GM18951 (cell line): ENCODE data around the gene XIAP.
"Not testable (repeated sequence)": the region's sequence is repeated elsewhere in the genome, so short reads cannot be mapped to it uniquely, and the experiment has no call there.

Source experiments
- POLR2A ChIP-seq: IDR thresholded peaks from 4 replicates; pipeline ENCODE4 v1.6.1; 2011; ENCODE audit warnings: mild to moderate bottlenecking; ENCODE audit not compliant: insufficient read length, insufficient read depth; ENCODE audit errors: extremely low read depth
- in situ Hi-C: fragments of 300-500 bp; cut with MboI; formaldehyde crosslinking; loops from one replicate; pipeline ENCODE4 v1.12.0; 2022; ENCODE audit warnings: low sequenced_read_pairs, mixed read lengths, inconsistent platforms; ENCODE audit not compliant: unreplicated experiment

XIAP gene

DNA sequence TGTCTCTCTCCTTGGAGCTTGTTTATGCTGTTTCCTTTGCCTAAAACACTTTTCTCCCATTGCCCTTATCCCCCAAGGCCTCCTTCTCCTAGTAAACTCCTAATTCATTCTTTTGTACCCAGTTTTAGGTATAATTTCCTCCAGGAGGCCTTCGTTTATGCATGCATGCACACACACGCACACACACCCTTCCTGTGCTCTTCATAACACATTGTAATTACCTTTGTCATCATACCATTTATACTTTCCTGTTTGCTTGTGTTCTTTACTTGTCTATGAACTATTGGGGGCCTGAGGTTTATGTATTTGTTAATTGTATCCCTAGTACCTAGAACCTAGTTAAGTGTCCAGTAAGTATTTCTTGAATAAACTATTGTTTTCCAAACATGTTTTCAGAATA, 45.5 kb downstream of the XIAP start:
- no peak for TF ChIP-seq POLR2A
- in situ Hi-C loops = no loop called here

GRCh38 chrX:123906557-123907316, 46.9 kb downstream of the XIAP start:
- in situ Hi-C loops = no loop called here
- no peak for TF ChIP-seq POLR2A

GRCh38 chrX:123909523-123909922, 49.7 kb downstream of the XIAP start:
- in situ Hi-C loops = no loop called here
- no peak for TF ChIP-seq POLR2A

DNA sequence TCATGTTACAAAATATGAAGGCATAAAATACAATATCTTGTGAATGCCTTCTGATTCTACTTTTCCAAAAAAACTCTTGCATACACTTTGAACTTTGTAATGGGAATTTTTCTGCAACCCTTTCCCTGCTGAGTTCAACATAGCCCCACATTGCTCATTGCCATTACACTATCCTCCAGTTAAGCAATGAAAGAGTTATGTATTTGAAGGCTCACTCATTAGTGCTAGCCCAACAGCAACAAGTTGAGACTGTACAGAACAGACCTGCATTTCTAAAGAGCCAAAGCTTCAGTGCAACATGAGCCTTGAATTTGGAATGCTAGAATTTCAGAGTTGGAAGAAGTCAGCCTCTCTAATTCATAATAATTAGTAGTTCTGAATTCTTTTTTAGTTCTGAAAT, 57.2 kb downstream of the XIAP start:
- TF ChIP-seq POLR2A = no peak
- in situ Hi-C loops = no loop called here

DNA sequence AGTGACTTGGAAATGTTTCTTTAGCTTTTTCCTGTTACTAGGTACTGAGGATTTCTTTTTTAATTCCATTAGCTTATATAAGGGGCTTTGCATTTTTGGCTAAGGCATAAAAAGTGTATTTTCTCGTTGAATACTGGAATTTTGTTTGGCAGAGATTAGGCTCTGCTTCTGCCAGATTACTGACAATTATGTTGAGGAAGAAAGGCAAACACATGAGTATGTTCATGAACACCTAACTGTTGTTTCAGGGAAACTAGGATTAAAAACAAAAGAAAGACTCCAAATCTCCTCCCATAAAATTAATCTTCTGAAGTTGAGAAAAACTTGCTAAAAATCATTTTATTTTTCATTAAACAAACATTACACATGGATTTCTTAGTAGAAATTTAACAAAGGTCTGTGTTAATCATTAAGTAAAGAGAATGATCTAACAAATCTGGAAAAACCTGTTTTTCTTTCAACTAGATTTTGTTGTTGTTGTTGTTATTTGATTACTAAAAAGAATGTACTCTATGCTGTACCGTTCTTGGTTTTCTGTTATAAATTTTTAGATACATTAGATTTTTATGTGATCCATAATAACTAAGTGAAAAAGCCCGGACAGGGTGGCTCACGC, 58.4 kb downstream of the XIAP start:
- in situ Hi-C loops = no loop called here

GRCh38 chrX:123920105-123920785, 60.4 kb downstream of the XIAP start:
- in situ Hi-C loops = no loop called here
- no peak for TF ChIP-seq POLR2A

More for the DNA sequence above, 58.4 kb downstream of the XIAP start:
- TF ChIP-seq POLR2A = no peak

GRCh38 chrX:123923211-123923610, 63.4 kb downstream of the XIAP start:
- in situ Hi-C loops = no loop called here
- no peak for TF ChIP-seq POLR2A

- in situ Hi-C loops = no loop called here
- no peak for TF ChIP-seq POLR2A
Measured at GRCh38 chrX:123924186-123924585, 64.3 kb downstream of the XIAP start.

GRCh38 chrX:123927845-123928244, 68.0 kb downstream of the XIAP start:
- no peak for TF ChIP-seq POLR2A
- in situ Hi-C loops = no loop called here

- in situ Hi-C loops = not testable (repeated sequence)
Measured at GRCh38 chrX:123932055-123932454, 72.2 kb downstream of the XIAP start.

- TF ChIP-seq POLR2A = no peak
- in situ Hi-C loops = no loop called here
Measured at GRCh38 chrX:123943074-123943473, 83.2 kb downstream of the XIAP start.

- TF ChIP-seq POLR2A = no peak
Measured at GRCh38 chrX:123943488-123943887, 83.6 kb downstream of the XIAP start.

GRCh38 chrX:123949846-123950245, 90.0 kb downstream of the XIAP start:
- in situ Hi-C loops = no loop called here
- no peak for TF ChIP-seq POLR2A

More at GRCh38 chrX:123943488-123943887, 83.6 kb downstream of the XIAP start:
- in situ Hi-C loops = no loop called here

DNA sequence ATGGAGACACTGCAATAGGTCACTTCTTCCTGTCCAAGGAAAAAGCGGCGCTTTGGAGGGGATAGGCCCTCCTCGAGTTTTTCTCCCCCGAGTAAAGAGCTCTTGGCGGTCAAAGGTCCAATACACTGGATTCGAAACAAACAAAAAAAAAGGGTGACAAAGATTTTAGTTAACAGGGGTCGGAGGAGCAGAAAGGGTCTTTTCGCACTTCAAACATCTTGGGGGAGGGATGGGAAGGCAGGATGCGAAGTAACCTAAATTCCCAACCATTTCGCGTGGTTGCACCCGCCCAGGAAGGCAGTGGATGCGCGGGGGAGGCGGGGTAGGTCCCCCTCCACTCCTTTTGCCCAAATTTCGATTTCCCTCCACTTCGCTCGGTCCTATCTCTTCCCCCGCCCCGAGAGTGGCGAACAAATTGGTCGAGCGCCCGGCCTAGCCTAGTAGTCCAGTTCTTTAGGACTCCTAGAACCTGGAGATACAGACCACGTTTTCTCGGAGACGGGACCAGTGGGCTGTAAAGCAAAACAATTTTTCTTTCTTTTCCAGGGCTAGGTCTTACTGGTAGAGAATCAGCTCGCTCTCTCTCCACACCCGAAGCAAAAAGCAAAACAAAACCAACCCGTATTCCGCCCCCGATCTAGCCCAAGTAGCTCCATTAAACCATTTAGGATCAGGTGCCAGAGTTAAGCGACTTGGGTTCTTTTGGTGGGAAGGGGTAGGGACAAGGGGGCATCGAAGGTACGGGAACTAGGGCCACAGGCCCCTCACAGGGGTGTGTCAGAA, 99.6 kb downstream of the XIAP start:
- no peak for TF ChIP-seq POLR2A
- in situ Hi-C loops = no loop called here

- in situ Hi-C loops = no loop called here
- TF ChIP-seq POLR2A = no peak
Measured at GRCh38 chrX:123960956-123961267, 101.1 kb downstream of the XIAP start.
